Tibial artery (tissue), 4 donors: ENCODE results near the gene GUK1.
A peak's percentile ranks its signal among the peaks of the same experiment; 100 is the strongest.

Experiments
- DNase-seq, 2 donors: peaks; one replicate each; pipeline ENCODE4 v3.0.0-alpha.2; 2019
- H3K27ac ChIP-seq, 2 donors: fragments of 200-600 bp; sonication (generic) in 1 of 2; 1 replicate in 1 of 2; 2 replicates in 1 of 2; pipeline ENCODE4 v1.5.1; 2018 to 2019; ENCODE audit warnings: mild to moderate bottlenecking in 1 of 2
- H3K27me3 ChIP-seq, 2 donors: fragments of 200-600 bp; sonication (generic) in 1 of 2; one replicate each; pipeline versions ENCODE4 v1.5.1 to v1.6.0; 2016 to 2019
- H3K36me3 ChIP-seq, 3 donors: fragments of 200-600 bp; sonication (generic) in 2 of 3; one replicate each; pipeline ENCODE4 v1.5.1; 2016 to 2019; ENCODE audit warnings: mild to moderate bottlenecking in 2 of 3
- H3K4me1 ChIP-seq, 4 donors: fragments of 200-600 bp; sonication (generic) in 2 of 4; 1 replicate in 3 of 4; 2 replicates in 1 of 4; pipeline ENCODE4 v1.5.1; 2016 to 2019
- H3K4me3 ChIP-seq, 2 donors: fragments of 200-600 bp; sonication (generic) in 1 of 2; 1 replicate in 1 of 2; 2 replicates in 1 of 2; pipeline ENCODE4 v1.5.1; 2018 to 2019; ENCODE audit warnings: mild to moderate bottlenecking in 2 of 2
- H3K9me3 ChIP-seq, 3 donors: fragments of 200-600 bp; sonication (generic) in 1 of 3; one replicate each; pipeline ENCODE4 v1.5.1; 2016 to 2019
- CTCF ChIP-seq, 2 experiments: fragments of 200-600 bp in 1 of 2; fragments of 450-650 bp in 1 of 2; IDR thresholded peaks; one replicate each; pipeline ENCODE4 v1.5.1; 2017 to 2019; ENCODE audit warnings: antibody characterized with exemption in 2 of 2, mild to moderate bottlenecking in 1 of 2, moderate library complexity in 1 of 2
- intact Hi-C: fragments of 100-400 bp; cut with DNase I; formaldehyde crosslinking; loops from one replicate; pipeline ENCODE4 v1.15.0; 2023; ENCODE audit warnings: low total_unique reads

GUK1 gene

GRCh38 chr1:228139931-228140723 lies at the start of gene GUK1:
Gene GUK1 (plus strand): TSS chr1:228140279. CDS start chr1:228140303, 24 bp downstream.
- intact Hi-C loops: loop anchor here (2.0 kb wide), 1 partner anchor 25 kb away; the partner anchor contains the start of gene IBA57
- H3K27me3 ChIP-seq: no peaks in the 10 kb centered on the region
- H3K27ac ChIP-seq: peak within 1 kb of the TSS; percentile 97 to 99
- no peaks in the 10 kb centered on the region for H3K9me3 ChIP-seq
- DNase-seq: peak; percentile 100
- TF ChIP-seq CTCF (IDR thresholded peaks at IDR 0.05): peak; percentile 32 to 45
- peaks cover 0 to 46% (median 37%) of the 10 kb centered on the region in 4 donors for H3K4me1 ChIP-seq
- no peaks in the 10 kb centered on the region for H3K36me3 ChIP-seq
- H3K4me3 ChIP-seq: peak within 1 kb of the TSS; percentile 98

- H3K36me3 ChIP-seq: peaks cover 6 to 8% (median 7%) of the 10 kb centered on the region in 3 donors
- no peak for TF ChIP-seq CTCF (IDR thresholded peaks at IDR 0.05)
- peak in 1 of 2 donors; percentile 60 for DNase-seq
- H3K4me1 ChIP-seq: peaks cover 8 to 77% (median 69%) of the 10 kb centered on the region in 4 donors
- no peaks in the 10 kb centered on the region for H3K27me3 ChIP-seq
- no peak overlapping the region for H3K27ac ChIP-seq
- peaks cover 0 to 11% (median 6%) of the 10 kb centered on the region in 3 donors for H3K9me3 ChIP-seq
- H3K4me3 ChIP-seq: no peak overlapping the region
- intact Hi-C loops: no loop called here
Measured at GRCh38 chr1:228090613-228091081, 49.4 kb upstream of the GUK1 start.

- peaks cover 0 to 11% (median 6%) of the 10 kb centered on the region in 3 donors for H3K9me3 ChIP-seq
- intact Hi-C loops: no loop called here
- no peak overlapping the region for H3K4me3 ChIP-seq
- H3K27ac ChIP-seq: no peak overlapping the region
- H3K27me3 ChIP-seq: no peaks in the 10 kb centered on the region
- TF ChIP-seq CTCF (IDR thresholded peaks at IDR 0.05): no peak
- peaks cover 7 to 13% (median 8%) of the 10 kb centered on the region in 3 donors for H3K36me3 ChIP-seq
- H3K4me1 ChIP-seq: peaks cover 8 to 77% (median 66%) of the 10 kb centered on the region in 4 donors
- no peak for DNase-seq
Measured at GRCh38 chr1:228091084-228091483, 49.0 kb upstream of the GUK1 start.

- no peak overlapping the region for H3K27ac ChIP-seq
- H3K36me3 ChIP-seq: peaks cover 10 to 23% (median 21%) of the 10 kb centered on the region in 3 donors
- no peak overlapping the region for H3K4me3 ChIP-seq
- TF ChIP-seq CTCF (IDR thresholded peaks at IDR 0.05): no peak
- intact Hi-C loops: no loop called here
- DNase-seq: no peak
- peaks cover 8 to 72% (median 56%) of the 10 kb centered on the region in 4 donors for H3K4me1 ChIP-seq
- H3K27me3 ChIP-seq: no peaks in the 10 kb centered on the region
- H3K9me3 ChIP-seq: peaks cover 0 to 11% (median 6%) of the 10 kb centered on the region in 3 donors
Measured at GRCh38 chr1:228092342-228093049, 47.6 kb upstream of the GUK1 start.

- no peak overlapping the region for H3K27ac ChIP-seq
- TF ChIP-seq CTCF (IDR thresholded peaks at IDR 0.05): no peak
- H3K36me3 ChIP-seq: peaks cover 18 to 31% (median 29%) of the 10 kb centered on the region in 3 donors
- H3K9me3 ChIP-seq: peaks cover 0 to 11% (median 6%) of the 10 kb centered on the region in 3 donors
- intact Hi-C loops: no loop called here
- peaks cover 8 to 65% (median 48%) of the 10 kb centered on the region in 4 donors for H3K4me1 ChIP-seq
- H3K27me3 ChIP-seq: no peaks in the 10 kb centered on the region
- DNase-seq: peak in 1 of 2 donors; percentile 45
- H3K4me3 ChIP-seq: no peak overlapping the region
Measured at GRCh38 chr1:228093050-228093906, 46.8 kb upstream of the GUK1 start.
